ENCODE measurements around the gene SAMD4A.
"Not testable (repeated sequence)": the region's sequence is repeated elsewhere in the genome, so short reads cannot be mapped to it uniquely, and the experiment has no call there.

SAMD4A gene

GRCh38 chr14:54797556-54797955 is 230.6 kb downstream of the SAMD4A start:
- Histone ChIP-seq H3K9ac (ENCODE audit: low read depth, low read length) (no peak overlapping the region), H3K9me3 (ENCODE audit: control insufficient read depth, insufficient read depth, low read length) (0 out of 2 replicates have a peak, but pooled peaks cover 2% of the 10 kb centered on the region), H3K36me3 (ENCODE audit: insufficient read depth, low read length) (no peaks in the 10 kb centered on the region), H3K4me1 (ENCODE audit: insufficient read depth, low read length) (no peaks in the 10 kb centered on the region)

GRCh38 chr14:54797986-54798385 is 231.1 kb downstream of the SAMD4A start:
- Histone ChIP-seq H3K9me3 (ENCODE audit: control insufficient read depth, insufficient read depth, low read length) (0 out of 2 replicates have a peak, but pooled peaks cover 2% of the 10 kb centered on the region), H3K9ac (ENCODE audit: low read depth, low read length) (no peak overlapping the region), H3K36me3 (ENCODE audit: insufficient read depth, low read length) (no peaks in the 10 kb centered on the region), H3K4me1 (ENCODE audit: insufficient read depth, low read length) (no peaks in the 10 kb centered on the region)

GRCh38 chr14:54798465-54799124 is 231.7 kb downstream of the SAMD4A start:
- Histone ChIP-seq H3K36me3 (ENCODE audit: insufficient read depth, low read length) (no peaks in the 10 kb centered on the region), H3K9ac (ENCODE audit: low read depth, low read length) (no peak overlapping the region), H3K4me1 (ENCODE audit: insufficient read depth, low read length) (no peaks in the 10 kb centered on the region), H3K9me3 (ENCODE audit: control insufficient read depth, insufficient read depth, low read length) (0 out of 2 replicates have a peak, but pooled peaks cover 2% of the 10 kb centered on the region)

- H3K4me1 ChIP-seq (ENCODE audit: insufficient read depth, low read length) = peaks cover 14% of the 10 kb centered on the region
- not testable (repeated sequence) for H3K9ac ChIP-seq (ENCODE audit: low read depth, low read length); H3K36me3 ChIP-seq (ENCODE audit: insufficient read depth, low read length); H3K9me3 ChIP-seq (ENCODE audit: control insufficient read depth, insufficient read depth, low read length)
Observed at GRCh38 chr14:54801482-54801881, 234.6 kb downstream of the SAMD4A start.

- Histone ChIP-seq H3K9ac (ENCODE audit: low read depth, low read length) (no peak overlapping the region), H3K36me3 (ENCODE audit: insufficient read depth, low read length) (no peaks in the 10 kb centered on the region), H3K9me3 (ENCODE audit: control insufficient read depth, insufficient read depth, low read length) (no peaks in the 10 kb centered on the region), H3K4me1 (ENCODE audit: insufficient read depth, low read length) (peaks cover 14% of the 10 kb centered on the region)
Observed at GRCh38 chr14:54803396-54803795, 236.5 kb downstream of the SAMD4A start.

GRCh38 chr14:54803926-54804537 is 237.1 kb downstream of the SAMD4A start:
- Histone ChIP-seq H3K4me1 (ENCODE audit: insufficient read depth, low read length) (peaks cover 14% of the 10 kb centered on the region), H3K36me3 (ENCODE audit: insufficient read depth, low read length) (no peaks in the 10 kb centered on the region), H3K9ac (ENCODE audit: low read depth, low read length) (peak overlapping the region; percentile 24; the same call in 1 of the 2 replicates), H3K9me3 (ENCODE audit: control insufficient read depth, insufficient read depth, low read length) (no peaks in the 10 kb centered on the region)

- peaks cover 14% of the 10 kb centered on the region for H3K4me1 ChIP-seq (ENCODE audit: insufficient read depth, low read length)
Observed at GRCh38 chr14:54804538-54805041, 237.7 kb downstream of the SAMD4A start.

GRCh38 chr14:54805070-54805444 is 238.1 kb downstream of the SAMD4A start:
- Histone ChIP-seq H3K4me1 (ENCODE audit: insufficient read depth, low read length) (peaks cover 14% of the 10 kb centered on the region), H3K9me3 (ENCODE audit: control insufficient read depth, insufficient read depth, low read length) (no peaks in the 10 kb centered on the region), H3K9ac (ENCODE audit: low read depth, low read length) (peak overlapping the region; percentile 25; the same call in 1 of the 2 replicates), H3K36me3 (ENCODE audit: insufficient read depth, low read length) (no peaks in the 10 kb centered on the region)

More at GRCh38 chr14:54804538-54805041, 237.7 kb downstream of the SAMD4A start:
- Histone ChIP-seq H3K9ac (ENCODE audit: low read depth, low read length) (peak overlapping the region; percentile 24; the same call in 1 of the 2 replicates), H3K36me3 (ENCODE audit: insufficient read depth, low read length) (no peaks in the 10 kb centered on the region), H3K9me3 (ENCODE audit: control insufficient read depth, insufficient read depth, low read length) (no peaks in the 10 kb centered on the region)

- peaks cover 14% of the 10 kb centered on the region for H3K4me1 ChIP-seq (ENCODE audit: insufficient read depth, low read length)
- peak overlapping the region; percentile 25; the same call in 1 of the 2 replicates for H3K9ac ChIP-seq (ENCODE audit: low read depth, low read length)
- no peaks in the 10 kb centered on the region for H3K36me3 ChIP-seq (ENCODE audit: insufficient read depth, low read length)
Observed at GRCh38 chr14:54805445-54806322, 238.8 kb downstream of the SAMD4A start.

GRCh38 chr14:54806616-54807015 is 239.7 kb downstream of the SAMD4A start:
- Histone ChIP-seq H3K9me3 (ENCODE audit: control insufficient read depth, insufficient read depth, low read length) (no peaks in the 10 kb centered on the region), H3K4me1 (ENCODE audit: insufficient read depth, low read length) (peaks cover 14% of the 10 kb centered on the region), H3K36me3 (ENCODE audit: insufficient read depth, low read length) (no peaks in the 10 kb centered on the region), H3K9ac (ENCODE audit: low read depth, low read length) (no peak overlapping the region)

More at GRCh38 chr14:54805445-54806322, 238.8 kb downstream of the SAMD4A start:
- no peaks in the 10 kb centered on the region for H3K9me3 ChIP-seq (ENCODE audit: control insufficient read depth, insufficient read depth, low read length)

- Histone ChIP-seq H3K36me3 (ENCODE audit: insufficient read depth, low read length) (no peaks in the 10 kb centered on the region), H3K4me1 (ENCODE audit: insufficient read depth, low read length) (peaks cover 14% of the 10 kb centered on the region), H3K9ac (ENCODE audit: low read depth, low read length) (no peak overlapping the region), H3K9me3 (ENCODE audit: control insufficient read depth, insufficient read depth, low read length) (no peaks in the 10 kb centered on the region)
Observed at GRCh38 chr14:54807428-54807827, 240.5 kb downstream of the SAMD4A start.

- H3K4me1 ChIP-seq (ENCODE audit: insufficient read depth, low read length) = peaks cover 14% of the 10 kb centered on the region
- no peak overlapping the region for H3K9ac ChIP-seq (ENCODE audit: low read depth, low read length)
- H3K36me3 ChIP-seq (ENCODE audit: insufficient read depth, low read length) = no peaks in the 10 kb centered on the region
- H3K9me3 ChIP-seq (ENCODE audit: control insufficient read depth, insufficient read depth, low read length) = no peaks in the 10 kb centered on the region
Observed at GRCh38 chr14:54807881-54808280, 241.0 kb downstream of the SAMD4A start.

GRCh38 chr14:54808326-54809161 is 241.6 kb downstream of the SAMD4A start:
- Histone ChIP-seq H3K36me3 (ENCODE audit: insufficient read depth, low read length) (no peaks in the 10 kb centered on the region), H3K9me3 (ENCODE audit: control insufficient read depth, insufficient read depth, low read length) (no peaks in the 10 kb centered on the region), H3K9ac (ENCODE audit: low read depth, low read length) (no peak overlapping the region), H3K4me1 (ENCODE audit: insufficient read depth, low read length) (peaks cover 14% of the 10 kb centered on the region)
